ENCODE data around the gene FAM200B.

- TF ChIP-seq GATA2 (IDR thresholded peaks at IDR 0.05; ENCODE audit: low read depth, low read length) (no peak), GATA3 (IDR thresholded peaks at IDR 0.05; ENCODE audit: low read depth, low read length) (no peak)
Measured at GRCh38 chr4:15736514-15737050, 55.0 kb downstream of the FAM200B start.
